T-cell (primary cell): ENCODE data around the gene GABRG3. TPM values are rescaled to one million over a fixed set of nuclear protein-coding genes. Genes with fewer than 3 reads are reported as not detected.

Experiments
- ATAC-seq, 4 experiments: fragments of 200-7000 bp in 3 of 4; fragments of 150-1000 bp in 1 of 4; cut with Tn5 transposase; replicated peaks in 1 of 4; 1 replicate in 3 of 4; 2 replicates in 1 of 4; pipeline ENCODE4 v1.10.0; 2021; ENCODE audit warnings: moderate library complexity in 3 of 4, mild to moderate bottlenecking in 2 of 4, moderate number of reproducible peaks in 1 of 4
- CTCF ChIA-PET, 2 donors: fragments of 300-600 bp; sonication (Branson Sonifier 250); formaldehyde crosslinking; loops; one replicate each; lab custom pipeline; 2022; ENCODE audit warnings: antibody characterized with exemption in 2 of 2; lab: Charles Lee
- POLR2A ChIA-PET, 2 donors: fragments of 300-600 bp; sonication (Branson Sonifier 250); formaldehyde crosslinking; loops; one replicate each; lab custom pipeline; 2022; ENCODE audit warnings: antibody characterized with exemption in 2 of 2; lab: Charles Lee
- DNase-seq, 35 experiments: peaks; one replicate each; pipeline versions ENCODE4 v3.0.0 to v3.0.0-alpha.2; 2013 to 2023
- H3K27ac ChIP-seq: one replicate; pipeline ENCODE4 v1.5.1; 2013; ENCODE audit warnings: low read length
- H3K27me3 ChIP-seq, 2 experiments: replicated peaks in 1 of 2; 1 replicate in 1 of 2; 2 replicates in 1 of 2; pipeline versions ENCODE4 v1.6.1 to v1.7.0; 2013; ENCODE audit warnings: low read length in 1 of 2, mixed read lengths in 1 of 2; ENCODE audit not compliant: control insufficient read depth in 2 of 2, insufficient read depth in 2 of 2; ENCODE audit errors: extremely low read depth in 1 of 2
- H3K36me3 ChIP-seq, 2 donors: 1 replicate in 1 of 2; 2 replicates in 1 of 2; pipeline versions ENCODE4 v1.6.1 to v1.7.0; 2013; ENCODE audit warnings: low read length in 1 of 2; ENCODE audit not compliant: control insufficient read depth in 2 of 2, insufficient read depth in 1 of 2; ENCODE audit errors: extremely low read depth in 1 of 2
- H3K4me1 ChIP-seq, 2 experiments: 1 replicate in 1 of 2; 2 replicates in 1 of 2; pipeline versions ENCODE4 v1.6.1 to v1.7.0; 2013; ENCODE audit warnings: low read length in 2 of 2, mixed read lengths in 1 of 2; ENCODE audit not compliant: insufficient read depth in 2 of 2, control insufficient read depth in 1 of 2; ENCODE audit errors: extremely low read depth in 1 of 2
- H3K4me3 ChIP-seq, 2 donors: 1 replicate in 1 of 2; 2 replicates in 1 of 2; pipeline versions ENCODE4 v1.5.1 to v1.7.0; 2013; ENCODE audit warnings: mild to moderate bottlenecking in 2 of 2, low read length in 1 of 2, moderate library complexity in 1 of 2; ENCODE audit not compliant: control insufficient read depth in 1 of 2; ENCODE audit errors: extremely low read depth in 1 of 2
- H3K9me3 ChIP-seq: 2 replicates; pipeline ENCODE4 v1.7.0; 2013
- H3K27ac Mint-ChIP-seq, 2 donors: one replicate each; pipeline ENCODE4 v1.8.0; 2020 to 2021; ENCODE audit warnings: mild to moderate bottlenecking in 2 of 2, mixed read lengths in 2 of 2
- H3K27me3 Mint-ChIP-seq, 2 donors: one replicate each; pipeline ENCODE4 v1.8.0; 2021 to 2022; ENCODE audit warnings: mixed read lengths in 2 of 2
- H3K36me3 Mint-ChIP-seq: one replicate; pipeline ENCODE4 v1.8.0; 2021; ENCODE audit warnings: mixed read lengths
- H3K4me1 Mint-ChIP-seq, 3 donors: one replicate each; pipeline ENCODE4 v1.8.0; 2020 to 2022; ENCODE audit warnings: mixed read lengths in 3 of 3, mild to moderate bottlenecking in 1 of 3
- H3K4me3 Mint-ChIP-seq, 3 donors: one replicate each; pipeline ENCODE4 v1.8.0; 2020 to 2022; ENCODE audit warnings: mild to moderate bottlenecking in 3 of 3, mixed read lengths in 3 of 3, moderate library complexity in 3 of 3
- H3K9me3 Mint-ChIP-seq, 3 donors: one replicate each; pipeline ENCODE4 v1.8.0; 2020 to 2022; ENCODE audit warnings: mixed read lengths in 3 of 3
- WGBS: methylation state at CpG from one replicate; pipeline ENCODE4 v1.1.5; 2013; ENCODE audit warnings: missing lambda C conversion rate; ENCODE audit not compliant: insufficient coverage; 5-methylcytosine and 5-hydroxymethylcytosine counted together
- total RNA-seq, 35 experiments: library from RNA in 6 of 35; stranded (reverse) in 6 of 35; fragments of 120-200 nt in 1 of 35; gene quantifications; one replicate each; pipeline versions ENCODE4 v1.2.1 to v1.2.4 and lab custom pipeline; 2013 to 2026

Gene GABRG3
- total RNA-seq, 5 donors from 2014 or later (not counting 1 experiment from before 2014, with no cell fraction given) = not detected

GRCh38 chr15:27527490-27528067 lies 556.6 kb downstream of the GABRG3 start:
- Mint-ChIP-seq H3K27ac (no peak overlapping the region), H3K9me3 (peaks cover 28 to 45% (median 29%) of the 10 kb centered on the region in 3 donors), H3K4me1 (no peaks in the 10 kb centered on the region), H3K4me3 (no peak overlapping the region), H3K27me3 (no peaks in the 10 kb centered on the region), H3K36me3 (no peaks in the 10 kb centered on the region)
- Histone ChIP-seq H3K4me3 (no peak overlapping the region), H3K9me3 (no peaks in the 10 kb centered on the region), H3K27ac (no peak overlapping the region), H3K27me3 (no peaks in the 10 kb centered on the region), H3K4me1 (no peaks in the 10 kb centered on the region), H3K36me3 (no peaks in the 10 kb centered on the region)
- 93% methylated on average over 4 of the region's 18 CpGs for WGBS
- ChIA-PET POLR2A (no interaction called here), CTCF (no interaction called here)
- DNase-seq = no peak
- ATAC-seq = no peak

GRCh38 chr15:27529399-27529798 lies 558.4 kb downstream of the GABRG3 start:
- H3K36me3 Mint-ChIP-seq = no peaks in the 10 kb centered on the region
- H3K4me1 Mint-ChIP-seq = no peaks in the 10 kb centered on the region
- POLR2A ChIA-PET = no interaction called here
- no peak overlapping the region for H3K27ac ChIP-seq
- no peaks in the 10 kb centered on the region for H3K36me3 ChIP-seq
- CTCF ChIA-PET = no interaction called here
- ATAC-seq (no peak), DNase-seq (no peak)
- no peaks in the 10 kb centered on the region for H3K27me3 ChIP-seq
- peaks cover 23 to 38% (median 28%) of the 10 kb centered on the region in 3 donors for H3K9me3 Mint-ChIP-seq
- H3K4me3 ChIP-seq = no peak overlapping the region
- no peaks in the 10 kb centered on the region for H3K4me1 ChIP-seq
- H3K27me3 Mint-ChIP-seq = no peaks in the 10 kb centered on the region
- H3K9me3 ChIP-seq = no peaks in the 10 kb centered on the region
- H3K4me3 Mint-ChIP-seq = no peak overlapping the region
- no peak overlapping the region for H3K27ac Mint-ChIP-seq
- WGBS = 100% methylated on average over 2 of the region's 8 CpGs

- Histone ChIP-seq H3K9me3 (no peaks in the 10 kb centered on the region), H3K27me3 (no peaks in the 10 kb centered on the region)
Observed at GRCh38 chr15:27530994-27531393, 560.0 kb downstream of the GABRG3 start.

GRCh38 chr15:27532358-27532757 lies 561.4 kb downstream of the GABRG3 start:
- Mint-ChIP-seq H3K27ac (no peak overlapping the region), H3K36me3 (no peaks in the 10 kb centered on the region), H3K4me1 (no peaks in the 10 kb centered on the region), H3K4me3 (no peak overlapping the region), H3K27me3 (no peaks in the 10 kb centered on the region), H3K9me3 (peaks cover 6 to 19% (median 16%) of the 10 kb centered on the region in 3 donors)
- no CpG with 5 or more reads among the region's 3 CpGs for WGBS
- POLR2A ChIA-PET = no interaction called here
- Histone ChIP-seq H3K36me3 (no peaks in the 10 kb centered on the region), H3K9me3 (no peaks in the 10 kb centered on the region), H3K4me3 (no peak overlapping the region), H3K4me1 (no peaks in the 10 kb centered on the region), H3K27me3 (no peaks in the 10 kb centered on the region), H3K27ac (no peak overlapping the region)
- CTCF ChIA-PET = no interaction called here
- DNase-seq (no peak), ATAC-seq (no peak)

More at GRCh38 chr15:27530994-27531393, 560.0 kb downstream of the GABRG3 start:
- Mint-ChIP-seq H3K4me1 (no peaks in the 10 kb centered on the region), H3K27ac (no peak overlapping the region), H3K36me3 (no peaks in the 10 kb centered on the region), H3K27me3 (no peaks in the 10 kb centered on the region), H3K9me3 (peaks cover 13 to 27% (median 23%) of the 10 kb centered on the region in 3 donors), H3K4me3 (no peak overlapping the region)
- Histone ChIP-seq H3K4me1 (no peaks in the 10 kb centered on the region), H3K27ac (no peak overlapping the region), H3K36me3 (no peaks in the 10 kb centered on the region), H3K4me3 (no peak overlapping the region)
- POLR2A ChIA-PET = no interaction called here
- 85% methylated on average over 5 of the region's 9 CpGs for WGBS
- CTCF ChIA-PET = no interaction called here
- ATAC-seq = no peak
- DNase-seq = no peak

GRCh38 chr15:27535445-27536129 lies 564.6 kb downstream of the GABRG3 start:
- Mint-ChIP-seq H3K4me1 (no peaks in the 10 kb centered on the region), H3K27me3 (no peaks in the 10 kb centered on the region), H3K27ac (no peak overlapping the region), H3K9me3 (peaks cover 0 to 25% (median 21%) of the 10 kb centered on the region in 3 donors), H3K4me3 (no peak overlapping the region), H3K36me3 (no peaks in the 10 kb centered on the region)
- Histone ChIP-seq H3K27ac (no peak overlapping the region), H3K36me3 (no peaks in the 10 kb centered on the region), H3K9me3 (no peaks in the 10 kb centered on the region), H3K27me3 (no peaks in the 10 kb centered on the region), H3K4me3 (no peak overlapping the region), H3K4me1 (no peaks in the 10 kb centered on the region)
- no peak for DNase-seq
- no peak for ATAC-seq
- CTCF ChIA-PET = no interaction called here
- POLR2A ChIA-PET = no interaction called here
- 50% methylated on average over 4 of the region's 6 CpGs for WGBS

GRCh38 chr15:27538325-27538724 lies 567.3 kb downstream of the GABRG3 start:
- H3K9me3 ChIP-seq = no peaks in the 10 kb centered on the region
- Mint-ChIP-seq H3K4me1 (no peaks in the 10 kb centered on the region), H3K4me3 (no peak overlapping the region), H3K9me3 (peaks cover 4 to 19% (median 12%) of the 10 kb centered on the region in 3 donors), H3K36me3 (no peaks in the 10 kb centered on the region), H3K27ac (no peak overlapping the region), H3K27me3 (no peaks in the 10 kb centered on the region)
- ChIA-PET CTCF (no interaction called here), POLR2A (no interaction called here)
- ATAC-seq (no peak), DNase-seq (no peak)
- H3K27me3 ChIP-seq = no peaks in the 10 kb centered on the region
- H3K36me3 ChIP-seq = no peaks in the 10 kb centered on the region
- WGBS = no CpG with 5 or more reads among the region's 3 CpGs
- H3K4me3 ChIP-seq = no peak overlapping the region
- no peaks in the 10 kb centered on the region for H3K4me1 ChIP-seq
- H3K27ac ChIP-seq = no peak overlapping the region
